Subcutaneous adipose tissue (tissue), 4 donors: ENCODE measurements around the gene TK2. TPM values are rescaled to one million over a fixed set of nuclear protein-coding genes. Genes with fewer than 3 reads are reported as not detected.

ENCODE experiments used
- total RNA-seq, 4 donors: library from RNA; depleted of rRNA; stranded (reverse); fragments of >200 nt; gene quantifications; one replicate each; pipeline ENCODE4 v1.1.0, GENCODE V29; 2016
- TF ChIP-seq, protein P1 (sequence below): fragments of 450-650 bp; IDR thresholded peaks from one replicate; pipeline ENCODE4 v1.5.1; 2016; ENCODE audit warnings: low read depth, mild to moderate bottlenecking, control low read depth, antibody characterized with exemption, moderate library complexity

Gene TK2
- total RNA-seq, 4 donors from 2014 or later, result 63.6 to 118 (median 92.4) TPM

DNA sequence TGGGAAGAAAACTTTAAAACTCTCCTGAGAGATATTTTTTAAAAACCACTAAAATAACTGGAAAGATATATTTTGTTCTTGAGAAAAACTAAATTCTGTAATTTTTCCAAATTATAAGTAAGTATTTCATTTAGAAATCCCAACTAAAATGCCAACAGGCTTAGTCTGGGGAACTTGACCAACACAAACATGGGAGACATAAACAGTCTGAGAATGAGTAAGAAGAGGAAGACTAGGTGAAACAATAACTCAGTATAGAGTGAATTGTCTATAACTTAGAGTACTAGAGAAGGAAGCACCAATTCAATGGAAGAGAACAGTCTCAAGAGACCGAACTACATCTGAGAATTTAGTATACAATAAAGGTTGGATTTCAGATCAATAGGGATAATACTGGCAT, 19.2 kb upstream of the TK2 start:
- TF ChIP-seq, protein P1, sequence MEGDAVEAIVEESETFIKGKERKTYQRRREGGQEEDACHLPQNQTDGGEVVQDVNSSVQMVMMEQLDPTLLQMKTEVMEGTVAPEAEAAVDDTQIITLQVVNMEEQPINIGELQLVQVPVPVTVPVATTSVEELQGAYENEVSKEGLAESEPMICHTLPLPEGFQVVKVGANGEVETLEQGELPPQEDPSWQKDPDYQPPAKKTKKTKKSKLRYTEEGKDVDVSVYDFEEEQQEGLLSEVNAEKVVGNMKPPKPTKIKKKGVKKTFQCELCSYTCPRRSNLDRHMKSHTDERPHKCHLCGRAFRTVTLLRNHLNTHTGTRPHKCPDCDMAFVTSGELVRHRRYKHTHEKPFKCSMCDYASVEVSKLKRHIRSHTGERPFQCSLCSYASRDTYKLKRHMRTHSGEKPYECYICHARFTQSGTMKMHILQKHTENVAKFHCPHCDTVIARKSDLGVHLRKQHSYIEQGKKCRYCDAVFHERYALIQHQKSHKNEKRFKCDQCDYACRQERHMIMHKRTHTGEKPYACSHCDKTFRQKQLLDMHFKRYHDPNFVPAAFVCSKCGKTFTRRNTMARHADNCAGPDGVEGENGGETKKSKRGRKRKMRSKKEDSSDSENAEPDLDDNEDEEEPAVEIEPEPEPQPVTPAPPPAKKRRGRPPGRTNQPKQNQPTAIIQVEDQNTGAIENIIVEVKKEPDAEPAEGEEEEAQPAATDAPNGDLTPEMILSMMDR, result no peak

DNA sequence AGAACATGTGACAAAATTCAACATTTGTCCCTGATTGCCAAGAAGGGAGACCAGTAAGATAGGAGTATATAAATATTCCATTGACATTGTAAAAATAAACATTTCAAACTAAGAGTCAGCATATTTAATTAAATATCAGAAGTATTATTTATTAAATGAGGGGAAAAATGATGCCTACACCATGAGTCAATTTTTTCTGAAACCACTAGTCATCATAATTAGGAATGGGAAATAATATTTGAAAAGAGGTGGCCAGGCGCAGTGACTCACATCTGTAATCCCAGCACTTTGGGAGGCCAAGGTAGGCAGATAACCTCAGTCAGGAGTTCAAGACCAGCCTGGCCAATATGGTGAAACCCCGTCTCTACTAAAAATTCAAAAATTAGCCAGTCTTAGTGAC, 18.4 kb upstream of the TK2 start:
- TF ChIP-seq, protein P1, result no peak

DNA sequence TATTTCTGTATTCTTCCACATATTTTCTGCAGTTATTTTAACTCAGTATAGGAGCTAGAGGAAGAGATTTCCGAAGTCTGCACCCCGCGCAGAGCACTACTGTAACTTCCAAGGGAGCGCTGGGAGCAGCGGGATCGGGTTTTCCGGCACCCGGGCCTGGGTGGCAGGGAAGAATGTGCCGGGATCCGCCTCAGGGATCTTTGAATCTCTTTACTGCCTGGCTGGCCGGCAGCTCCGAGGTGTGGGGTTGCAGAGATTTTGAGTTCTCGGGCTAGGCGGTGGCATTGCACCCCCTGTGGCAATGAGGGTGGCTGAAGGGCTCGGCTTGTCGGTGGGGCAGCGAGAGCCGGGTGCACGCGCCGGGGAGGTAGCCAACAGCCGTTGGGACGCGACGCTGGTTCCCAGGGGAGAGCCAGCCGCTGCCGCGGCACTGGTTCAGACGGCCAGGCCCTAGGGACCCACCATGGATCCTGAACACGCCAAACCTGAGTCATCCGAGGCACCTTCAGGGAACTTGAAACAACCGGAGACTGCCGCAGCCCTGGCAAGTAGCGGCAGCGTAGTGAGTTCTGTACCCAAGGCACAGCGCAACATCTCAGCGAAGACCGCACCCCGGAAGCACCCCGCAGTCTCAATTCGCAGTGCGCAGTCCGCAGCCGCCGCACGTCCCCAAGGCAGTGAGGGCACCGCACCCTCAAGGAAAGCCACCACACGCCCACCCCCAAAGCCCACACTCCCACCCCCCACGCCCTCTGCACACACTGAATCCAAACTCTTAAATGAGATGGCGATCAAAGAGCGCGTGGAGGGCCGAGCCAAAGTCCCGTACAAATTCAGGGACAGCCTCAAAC, 16.4 kb upstream of the TK2 start, which contains the start of gene CMTM1:
Gene CMTM1, plus strand, starts transcription at position 389 of the 851 bp plus-strand sequence. Its CDS starts 75 bp downstream, at position 464.
- TF ChIP-seq, protein P1, result no peak

DNA sequence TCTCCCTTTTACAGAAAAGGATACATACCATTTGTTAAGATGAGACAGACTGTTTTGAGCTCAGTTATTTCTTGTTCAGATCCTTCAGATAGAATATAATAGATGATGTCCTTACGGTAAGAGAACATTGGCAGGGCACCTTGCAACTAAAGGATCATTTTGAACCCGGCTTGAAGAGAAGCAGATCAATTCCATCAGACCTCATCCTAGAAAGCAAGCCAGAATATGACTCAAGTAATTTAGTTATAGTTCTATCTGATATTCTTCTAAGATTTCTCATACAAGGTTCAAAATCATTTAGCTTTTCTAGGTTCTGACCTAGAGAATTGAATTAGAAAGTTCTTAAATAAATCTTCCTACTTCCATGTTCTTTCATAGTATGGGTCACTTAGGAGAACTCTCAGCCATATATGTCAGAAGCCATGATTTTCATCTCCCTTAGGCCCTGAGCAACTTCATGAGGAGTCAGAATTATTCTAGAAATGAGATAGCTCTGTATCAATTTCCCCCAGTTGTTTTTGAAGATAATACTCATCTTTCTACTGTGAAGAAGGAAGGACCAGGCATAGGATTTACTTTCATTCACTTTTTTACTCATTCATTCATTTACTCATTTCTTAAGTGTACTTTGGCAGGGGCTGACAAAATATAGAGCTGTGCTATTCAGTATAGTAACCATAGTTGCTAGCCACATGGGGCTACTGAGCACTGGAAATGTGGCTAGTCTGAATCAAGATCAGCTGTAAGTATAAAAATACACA, 13.8 kb upstream of the TK2 start:
- TF ChIP-seq, protein P1, result no peak

DNA sequence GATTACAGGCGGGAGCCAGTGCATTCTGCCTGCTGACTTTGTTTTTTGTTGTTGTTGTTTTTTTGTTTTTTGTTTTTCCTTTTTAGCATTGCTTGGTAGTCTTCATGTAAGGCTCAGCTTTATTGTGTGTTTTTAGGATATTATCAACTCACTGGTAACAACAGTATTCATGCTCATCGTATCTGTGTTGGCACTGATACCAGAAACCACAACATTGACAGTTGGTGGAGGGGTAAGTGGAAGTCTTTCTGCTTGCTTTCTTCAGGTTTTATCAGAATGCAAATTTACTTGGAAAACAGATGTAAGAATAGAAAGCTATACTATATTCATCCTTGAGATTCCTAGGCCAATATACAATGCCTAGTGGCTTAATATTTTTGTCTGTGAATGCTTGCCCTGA, 13.1 kb upstream of the TK2 start:
- TF ChIP-seq, protein P1, result no peak

DNA sequence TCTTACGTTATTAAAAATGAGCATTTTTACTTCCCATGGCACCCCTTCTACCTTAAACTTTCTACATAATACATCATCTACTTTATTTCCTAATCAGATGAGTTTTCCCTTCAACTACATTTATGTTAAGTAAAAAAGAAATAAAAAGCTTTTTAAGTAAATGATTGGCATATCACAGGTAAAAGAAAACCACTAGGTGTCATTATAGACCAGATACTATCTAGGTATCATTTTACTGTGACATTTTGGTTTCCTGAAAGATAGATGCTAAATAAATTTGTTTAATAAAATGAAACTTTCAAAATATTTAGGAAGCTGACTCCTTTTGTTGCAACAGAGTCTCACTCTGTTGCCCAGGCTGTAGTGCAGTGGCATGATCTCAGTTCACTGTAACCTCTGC, 12.5 kb upstream of the TK2 start:
- TF ChIP-seq, protein P1, result no peak
